Stimulated activated CD8-positive, alpha-beta memory T cell treated with anti-CD3 and anti-CD28 coated beads, Interleukin-15, amount 100 ng/mL, for 48 hours (primary cell): ENCODE data around the gene GPC2.
"Not testable (repeated sequence)": the region's sequence is repeated elsewhere in the genome, so short reads cannot be mapped to it uniquely, and the experiment has no call there.

ENCODE experiments used
- DNase-seq, 2 donors: peaks; one replicate each; pipeline ENCODE4 v3.0.0-alpha.2; 2020; ENCODE audit warnings: low read depth in 2 of 2

The GPC2 gene

GRCh38 chr7:100152404-100152803 lies 24.8 kb downstream of the GPC2 start:
- DNase-seq: no peak

GRCh38 chr7:100148559-100149328 lies 28.4 kb downstream of the GPC2 start, which contains the start of gene LAMTOR4:
Gene LAMTOR4, plus strand, starts transcription at chr7:100148918. Its CDS starts 55 bp downstream, at chr7:100148973.
- DNase-seq: peak; percentile 98 to 99

- no peak for DNase-seq
Observed at GRCh38 chr7:100148225-100148558, 29.0 kb downstream of the GPC2 start.

- DNase-seq: no peak
Observed at GRCh38 chr7:100147278-100147677, 29.9 kb downstream of the GPC2 start.

- DNase-seq: not testable (repeated sequence)
Observed at GRCh38 chr7:100146350-100146749, 30.8 kb downstream of the GPC2 start.

GRCh38 chr7:100142461-100142860 lies 34.7 kb downstream of the GPC2 start:
- no peak for DNase-seq

GRCh38 chr7:100141555-100141949 lies 35.6 kb downstream of the GPC2 start:
- DNase-seq: no peak

GRCh38 chr7:100137851-100138760 lies 39.1 kb downstream of the GPC2 start:
- DNase-seq: no peak

GRCh38 chr7:100132697-100133151 lies 44.5 kb downstream of the GPC2 start:
- peak in 1 of 2 donors; percentile 39 for DNase-seq

- DNase-seq: no peak
Observed at GRCh38 chr7:100132126-100132525, 45.1 kb downstream of the GPC2 start.

- peak; percentile 66 to 67 for DNase-seq
Observed at GRCh38 chr7:100130608-100131453, 46.4 kb downstream of the GPC2 start.

GRCh38 chr7:100130220-100130607 lies 47.0 kb downstream of the GPC2 start:
- DNase-seq: not testable (repeated sequence)

- no peak for DNase-seq
Observed at GRCh38 chr7:100128637-100128963, 48.6 kb downstream of the GPC2 start.

GRCh38 chr7:100127866-100128636 lies 49.1 kb downstream of the GPC2 start:
- DNase-seq: no peak

- peak; percentile 79 to 81 for DNase-seq
Observed at GRCh38 chr7:100126931-100127865, 50.0 kb downstream of the GPC2 start, which contains the start of gene MBLAC1. Gene MBLAC1, plus strand, starts transcription at chr7:100126967. Its CDS starts 429 bp downstream, at chr7:100127396.

- DNase-seq: no peak
Observed at GRCh38 chr7:100126239-100126930, 50.8 kb downstream of the GPC2 start.

- no peak for DNase-seq
Observed at GRCh38 chr7:100124301-100125230, 52.6 kb downstream of the GPC2 start.

- DNase-seq: no peak
Observed at GRCh38 chr7:100122568-100122967, 54.6 kb downstream of the GPC2 start.
